GM23338 (cell line): ENCODE results near the gene NBPF9.
"Not testable (repeated sequence)": the region's sequence is repeated elsewhere in the genome, so short reads cannot be mapped to it uniquely, and the experiment has no call there.

Source experiments
- CREB1 ChIP-seq: fragments of 250-450 bp; sonication (Bioruptor Pico); IDR thresholded peaks from 2 replicates; pipeline ENCODE4 v1.5.0; 2020; ENCODE audit warnings: low read depth, mild to moderate bottlenecking, moderate library complexity
- EZH2 ChIP-seq: fragments of 200-600 bp; sonication (generic); IDR thresholded peaks from one replicate; pipeline ENCODE4 v1.8.0; 2017; ENCODE audit warnings: antibody characterized with exemption, mild to moderate bottlenecking, low read depth; ENCODE audit not compliant: unreplicated experiment
- EZH2phosphoT487 ChIP-seq: fragments of 200-600 bp; sonication (generic); IDR thresholded peaks from one replicate; pipeline ENCODE4 v1.8.1; 2018; ENCODE audit warnings: antibody characterized with exemption; ENCODE audit not compliant: unreplicated experiment
- JUNB ChIP-seq: IDR thresholded peaks from one replicate; pipeline ENCODE4 v1.6.1; 2016; ENCODE audit warnings: antibody characterized with exemption; ENCODE audit not compliant: unreplicated experiment
- NANOG ChIP-seq: IDR thresholded peaks from 2 replicates; pipeline ENCODE4 v1.6.1; 2016; ENCODE audit warnings: antibody characterized with exemption, borderline replicate concordance
- POLR2AphosphoS5 ChIP-seq: IDR thresholded peaks from 2 replicates; pipeline ENCODE4 v1.6.1; 2016; ENCODE audit warnings: antibody characterized with exemption, low read depth
- STAT1 ChIP-seq: IDR thresholded peaks from one replicate; pipeline ENCODE4 v1.6.1; 2016; ENCODE audit warnings: antibody characterized with exemption; ENCODE audit not compliant: unreplicated experiment
- ZNF114 ChIP-seq: fragments of 250-450 bp; sonication (Bioruptor Pico); IDR thresholded peaks from 2 replicates; pipeline ENCODE4 v1.5.0; 2020; ENCODE audit warnings: mild to moderate bottlenecking, moderate library complexity
- ZNF331 ChIP-seq: fragments of 250-450 bp; sonication (Bioruptor Pico); IDR thresholded peaks from 2 replicates; pipeline ENCODE4 v1.5.0; 2020; ENCODE audit warnings: low read depth, mild to moderate bottlenecking, moderate library complexity
- TF ChIP-seq, protein P1 (sequence below), 2 experiments: fragments of 200-600 bp in 1 of 2; sonication (generic) in 1 of 2; conservative IDR thresholded peaks; 2 replicates each; pipeline versions ENCODE4 v1.5.1 to v1.6.1; 2016 to 2017; ENCODE audit warnings: antibody characterized with exemption in 2 of 2, low read depth in 2 of 2, mild to moderate bottlenecking in 2 of 2, moderate library complexity in 1 of 2
- TF ChIP-seq, protein P2 (sequence below): IDR thresholded peaks from one replicate; pipeline ENCODE4 v1.6.1; 2018; ENCODE audit warnings: antibody characterized with exemption; ENCODE audit not compliant: unreplicated experiment
- TF ChIP-seq, protein P3 (sequence below): IDR thresholded peaks from 2 replicates; pipeline ENCODE4 v1.6.1; 2016; ENCODE audit warnings: antibody characterized with exemption
- TF ChIP-seq, protein P4 (sequence below): fragments of 250-450 bp; sonication (Bioruptor Pico); IDR thresholded peaks from 2 replicates; pipeline ENCODE4 v1.5.0; 2020; ENCODE audit warnings: mild to moderate bottlenecking, moderate library complexity

DNA sequence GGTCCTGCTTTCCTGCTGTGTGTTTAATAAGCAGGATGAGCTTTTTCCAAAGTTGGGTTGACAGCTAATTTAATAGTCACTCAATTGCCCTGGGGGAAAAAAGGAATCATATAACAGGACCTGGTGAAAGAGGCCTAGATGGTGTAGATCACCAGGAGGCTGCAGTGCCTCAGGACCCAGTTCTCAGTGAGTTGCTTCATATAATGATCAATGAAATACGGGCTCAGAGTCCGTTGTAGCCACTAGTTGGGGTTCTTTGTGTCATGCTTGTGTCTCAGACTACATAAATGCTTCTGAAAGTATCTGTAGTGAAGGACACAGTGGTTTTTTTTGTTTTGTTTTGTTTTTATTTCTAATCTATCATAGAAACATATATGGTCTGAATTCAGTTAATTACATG, 94.6 kb downstream of the NBPF9 start:
- not testable (repeated sequence) for TF ChIP-seq EZH2; EZH2phosphoT487; CREB1 (CRISPR knock-in tag); POLR2AphosphoS5; JUNB; ZNF331 (CRISPR knock-in tag); NANOG; ZNF114 (CRISPR knock-in tag); STAT1
- TF ChIP-seq, protein P1, sequence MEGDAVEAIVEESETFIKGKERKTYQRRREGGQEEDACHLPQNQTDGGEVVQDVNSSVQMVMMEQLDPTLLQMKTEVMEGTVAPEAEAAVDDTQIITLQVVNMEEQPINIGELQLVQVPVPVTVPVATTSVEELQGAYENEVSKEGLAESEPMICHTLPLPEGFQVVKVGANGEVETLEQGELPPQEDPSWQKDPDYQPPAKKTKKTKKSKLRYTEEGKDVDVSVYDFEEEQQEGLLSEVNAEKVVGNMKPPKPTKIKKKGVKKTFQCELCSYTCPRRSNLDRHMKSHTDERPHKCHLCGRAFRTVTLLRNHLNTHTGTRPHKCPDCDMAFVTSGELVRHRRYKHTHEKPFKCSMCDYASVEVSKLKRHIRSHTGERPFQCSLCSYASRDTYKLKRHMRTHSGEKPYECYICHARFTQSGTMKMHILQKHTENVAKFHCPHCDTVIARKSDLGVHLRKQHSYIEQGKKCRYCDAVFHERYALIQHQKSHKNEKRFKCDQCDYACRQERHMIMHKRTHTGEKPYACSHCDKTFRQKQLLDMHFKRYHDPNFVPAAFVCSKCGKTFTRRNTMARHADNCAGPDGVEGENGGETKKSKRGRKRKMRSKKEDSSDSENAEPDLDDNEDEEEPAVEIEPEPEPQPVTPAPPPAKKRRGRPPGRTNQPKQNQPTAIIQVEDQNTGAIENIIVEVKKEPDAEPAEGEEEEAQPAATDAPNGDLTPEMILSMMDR (conservative IDR thresholded peaks at IDR 0.05; ENCODE audit: low read depth in 2 of 2): not testable (repeated sequence)
- TF ChIP-seq, protein P2, sequence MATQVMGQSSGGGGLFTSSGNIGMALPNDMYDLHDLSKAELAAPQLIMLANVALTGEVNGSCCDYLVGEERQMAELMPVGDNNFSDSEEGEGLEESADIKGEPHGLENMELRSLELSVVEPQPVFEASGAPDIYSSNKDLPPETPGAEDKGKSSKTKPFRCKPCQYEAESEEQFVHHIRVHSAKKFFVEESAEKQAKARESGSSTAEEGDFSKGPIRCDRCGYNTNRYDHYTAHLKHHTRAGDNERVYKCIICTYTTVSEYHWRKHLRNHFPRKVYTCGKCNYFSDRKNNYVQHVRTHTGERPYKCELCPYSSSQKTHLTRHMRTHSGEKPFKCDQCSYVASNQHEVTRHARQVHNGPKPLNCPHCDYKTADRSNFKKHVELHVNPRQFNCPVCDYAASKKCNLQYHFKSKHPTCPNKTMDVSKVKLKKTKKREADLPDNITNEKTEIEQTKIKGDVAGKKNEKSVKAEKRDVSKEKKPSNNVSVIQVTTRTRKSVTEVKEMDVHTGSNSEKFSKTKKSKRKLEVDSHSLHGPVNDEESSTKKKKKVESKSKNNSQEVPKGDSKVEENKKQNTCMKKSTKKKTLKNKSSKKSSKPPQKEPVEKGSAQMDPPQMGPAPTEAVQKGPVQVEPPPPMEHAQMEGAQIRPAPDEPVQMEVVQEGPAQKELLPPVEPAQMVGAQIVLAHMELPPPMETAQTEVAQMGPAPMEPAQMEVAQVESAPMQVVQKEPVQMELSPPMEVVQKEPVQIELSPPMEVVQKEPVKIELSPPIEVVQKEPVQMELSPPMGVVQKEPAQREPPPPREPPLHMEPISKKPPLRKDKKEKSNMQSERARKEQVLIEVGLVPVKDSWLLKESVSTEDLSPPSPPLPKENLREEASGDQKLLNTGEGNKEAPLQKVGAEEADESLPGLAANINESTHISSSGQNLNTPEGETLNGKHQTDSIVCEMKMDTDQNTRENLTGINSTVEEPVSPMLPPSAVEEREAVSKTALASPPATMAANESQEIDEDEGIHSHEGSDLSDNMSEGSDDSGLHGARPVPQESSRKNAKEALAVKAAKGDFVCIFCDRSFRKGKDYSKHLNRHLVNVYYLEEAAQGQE: not testable (repeated sequence)
- TF ChIP-seq, protein P3, sequence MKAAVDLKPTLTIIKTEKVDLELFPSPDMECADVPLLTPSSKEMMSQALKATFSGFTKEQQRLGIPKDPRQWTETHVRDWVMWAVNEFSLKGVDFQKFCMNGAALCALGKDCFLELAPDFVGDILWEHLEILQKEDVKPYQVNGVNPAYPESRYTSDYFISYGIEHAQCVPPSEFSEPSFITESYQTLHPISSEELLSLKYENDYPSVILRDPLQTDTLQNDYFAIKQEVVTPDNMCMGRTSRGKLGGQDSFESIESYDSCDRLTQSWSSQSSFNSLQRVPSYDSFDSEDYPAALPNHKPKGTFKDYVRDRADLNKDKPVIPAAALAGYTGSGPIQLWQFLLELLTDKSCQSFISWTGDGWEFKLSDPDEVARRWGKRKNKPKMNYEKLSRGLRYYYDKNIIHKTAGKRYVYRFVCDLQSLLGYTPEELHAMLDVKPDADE: not testable (repeated sequence)
- TF ChIP-seq, protein P4, sequence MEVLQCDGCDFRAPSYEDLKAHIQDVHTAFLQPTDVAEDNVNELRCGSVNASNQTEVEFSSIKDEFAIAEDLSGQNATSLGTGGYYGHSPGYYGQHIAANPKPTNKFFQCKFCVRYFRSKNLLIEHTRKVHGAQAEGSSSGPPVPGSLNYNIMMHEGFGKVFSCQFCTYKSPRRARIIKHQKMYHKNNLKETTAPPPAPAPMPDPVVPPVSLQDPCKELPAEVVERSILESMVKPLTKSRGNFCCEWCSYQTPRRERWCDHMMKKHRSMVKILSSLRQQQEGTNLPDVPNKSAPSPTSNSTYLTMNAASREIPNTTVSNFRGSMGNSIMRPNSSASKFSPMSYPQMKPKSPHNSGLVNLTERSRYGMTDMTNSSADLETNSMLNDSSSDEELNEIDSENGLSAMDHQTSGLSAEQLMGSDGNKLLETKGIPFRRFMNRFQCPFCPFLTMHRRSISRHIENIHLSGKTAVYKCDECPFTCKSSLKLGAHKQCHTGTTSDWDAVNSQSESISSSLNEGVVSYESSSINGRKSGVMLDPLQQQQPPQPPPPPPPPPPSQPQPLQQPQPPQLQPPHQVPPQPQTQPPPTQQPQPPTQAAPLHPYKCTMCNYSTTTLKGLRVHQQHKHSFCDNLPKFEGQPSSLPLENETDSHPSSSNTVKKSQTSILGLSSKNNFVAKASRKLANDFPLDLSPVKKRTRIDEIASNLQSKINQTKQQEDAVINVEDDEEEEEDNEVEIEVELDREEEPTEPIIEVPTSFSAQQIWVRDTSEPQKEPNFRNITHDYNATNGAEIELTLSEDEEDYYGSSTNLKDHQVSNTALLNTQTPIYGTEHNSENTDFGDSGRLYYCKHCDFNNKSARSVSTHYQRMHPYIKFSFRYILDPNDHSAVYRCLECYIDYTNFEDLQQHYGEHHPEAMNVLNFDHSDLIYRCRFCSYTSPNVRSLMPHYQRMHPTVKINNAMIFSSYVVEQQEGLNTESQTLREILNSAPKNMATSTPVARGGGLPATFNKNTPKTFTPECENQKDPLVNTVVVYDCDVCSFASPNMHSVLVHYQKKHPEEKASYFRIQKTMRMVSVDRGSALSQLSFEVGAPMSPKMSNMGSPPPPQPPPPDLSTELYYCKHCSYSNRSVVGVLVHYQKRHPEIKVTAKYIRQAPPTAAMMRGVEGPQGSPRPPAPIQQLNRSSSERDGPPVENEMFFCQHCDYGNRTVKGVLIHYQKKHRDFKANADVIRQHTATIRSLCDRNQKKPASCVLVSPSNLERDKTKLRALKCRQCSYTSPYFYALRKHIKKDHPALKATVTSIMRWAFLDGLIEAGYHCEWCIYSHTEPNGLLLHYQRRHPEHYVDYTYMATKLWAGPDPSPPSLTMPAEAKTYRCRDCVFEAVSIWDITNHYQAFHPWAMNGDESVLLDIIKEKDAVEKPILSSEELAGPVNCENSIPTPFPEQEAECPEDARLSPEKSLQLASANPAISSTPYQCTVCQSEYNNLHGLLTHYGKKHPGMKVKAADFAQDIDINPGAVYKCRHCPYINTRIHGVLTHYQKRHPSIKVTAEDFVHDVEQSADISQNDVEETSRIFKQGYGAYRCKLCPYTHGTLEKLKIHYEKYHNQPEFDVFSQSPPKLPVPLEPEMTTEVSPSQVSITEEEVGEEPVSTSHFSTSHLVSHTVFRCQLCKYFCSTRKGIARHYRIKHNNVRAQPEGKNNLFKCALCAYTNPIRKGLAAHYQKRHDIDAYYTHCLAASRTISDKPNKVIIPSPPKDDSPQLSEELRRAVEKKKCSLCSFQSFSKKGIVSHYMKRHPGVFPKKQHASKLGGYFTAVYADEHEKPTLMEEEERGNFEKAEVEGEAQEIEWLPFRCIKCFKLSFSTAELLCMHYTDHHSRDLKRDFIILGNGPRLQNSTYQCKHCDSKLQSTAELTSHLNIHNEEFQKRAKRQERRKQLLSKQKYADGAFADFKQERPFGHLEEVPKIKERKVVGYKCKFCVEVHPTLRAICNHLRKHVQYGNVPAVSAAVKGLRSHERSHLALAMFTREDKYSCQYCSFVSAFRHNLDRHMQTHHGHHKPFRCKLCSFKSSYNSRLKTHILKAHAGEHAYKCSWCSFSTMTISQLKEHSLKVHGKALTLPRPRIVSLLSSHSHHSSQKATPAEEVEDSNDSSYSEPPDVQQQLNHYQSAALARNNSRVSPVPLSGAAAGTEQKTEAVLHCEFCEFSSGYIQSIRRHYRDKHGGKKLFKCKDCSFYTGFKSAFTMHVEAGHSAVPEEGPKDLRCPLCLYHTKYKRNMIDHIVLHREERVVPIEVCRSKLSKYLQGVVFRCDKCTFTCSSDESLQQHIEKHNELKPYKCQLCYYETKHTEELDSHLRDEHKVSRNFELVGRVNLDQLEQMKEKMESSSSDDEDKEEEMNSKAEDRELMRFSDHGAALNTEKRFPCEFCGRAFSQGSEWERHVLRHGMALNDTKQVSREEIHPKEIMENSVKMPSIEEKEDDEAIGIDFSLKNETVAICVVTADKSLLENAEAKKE: not testable (repeated sequence)
